Measurements from ENCODE around the gene FMOD.

GRCh38 chr1:203369666-203370065, 18.7 kb upstream of the FMOD start:
- TF ChIP-seq, protein P1, sequence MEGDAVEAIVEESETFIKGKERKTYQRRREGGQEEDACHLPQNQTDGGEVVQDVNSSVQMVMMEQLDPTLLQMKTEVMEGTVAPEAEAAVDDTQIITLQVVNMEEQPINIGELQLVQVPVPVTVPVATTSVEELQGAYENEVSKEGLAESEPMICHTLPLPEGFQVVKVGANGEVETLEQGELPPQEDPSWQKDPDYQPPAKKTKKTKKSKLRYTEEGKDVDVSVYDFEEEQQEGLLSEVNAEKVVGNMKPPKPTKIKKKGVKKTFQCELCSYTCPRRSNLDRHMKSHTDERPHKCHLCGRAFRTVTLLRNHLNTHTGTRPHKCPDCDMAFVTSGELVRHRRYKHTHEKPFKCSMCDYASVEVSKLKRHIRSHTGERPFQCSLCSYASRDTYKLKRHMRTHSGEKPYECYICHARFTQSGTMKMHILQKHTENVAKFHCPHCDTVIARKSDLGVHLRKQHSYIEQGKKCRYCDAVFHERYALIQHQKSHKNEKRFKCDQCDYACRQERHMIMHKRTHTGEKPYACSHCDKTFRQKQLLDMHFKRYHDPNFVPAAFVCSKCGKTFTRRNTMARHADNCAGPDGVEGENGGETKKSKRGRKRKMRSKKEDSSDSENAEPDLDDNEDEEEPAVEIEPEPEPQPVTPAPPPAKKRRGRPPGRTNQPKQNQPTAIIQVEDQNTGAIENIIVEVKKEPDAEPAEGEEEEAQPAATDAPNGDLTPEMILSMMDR (conservative IDR thresholded peaks at IDR 0.05 in 1 of 2, IDR thresholded peaks at IDR 0.05 in 1 of 2; ENCODE audit: extremely low read depth in 1 of 2, insufficient read depth in 1 of 2, low read depth in 1 of 2, low read length in 2 of 2): no peak
- no peak for TF ChIP-seq EZH2 (IDR thresholded peaks at IDR 0.05; ENCODE audit: borderline replicate concordance, low read length)

All from mammary epithelial cell (primary cell).